GM21717 (cell line): Measurements from ENCODE around the gene PDC.
"Not testable (repeated sequence)": the region's sequence is repeated elsewhere in the genome, so short reads cannot be mapped to it uniquely, and the experiment has no call there.

Experiments used
- ATAC-seq: cut with Tn5 transposase; IDR thresholded peaks from one replicate; pipeline ENCODE4 v1.9.1; 2021; ENCODE audit warnings: mild to moderate bottlenecking, moderate library complexity; ENCODE audit not compliant: unreplicated experiment

Gene PDC

DNA sequence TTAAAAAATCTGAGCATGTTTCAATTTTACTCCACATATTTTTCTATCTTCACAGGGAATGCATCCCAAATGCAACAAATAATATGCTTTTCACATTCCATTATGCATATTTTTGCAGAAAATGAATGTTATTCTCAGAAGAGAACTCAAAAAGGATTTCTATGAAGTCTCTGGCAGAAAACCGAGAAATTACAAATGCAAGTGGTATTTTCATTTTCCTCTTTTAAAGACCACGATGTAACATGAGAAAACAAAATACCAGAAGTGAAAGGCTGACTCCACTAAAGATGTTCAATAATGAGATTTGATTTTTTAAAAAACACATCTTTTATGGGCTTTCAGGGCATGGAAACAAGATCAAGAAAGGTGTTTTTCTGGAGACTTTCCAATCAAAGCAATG, 5.0 kb upstream of the PDC start:
- ATAC-seq = no peak

DNA sequence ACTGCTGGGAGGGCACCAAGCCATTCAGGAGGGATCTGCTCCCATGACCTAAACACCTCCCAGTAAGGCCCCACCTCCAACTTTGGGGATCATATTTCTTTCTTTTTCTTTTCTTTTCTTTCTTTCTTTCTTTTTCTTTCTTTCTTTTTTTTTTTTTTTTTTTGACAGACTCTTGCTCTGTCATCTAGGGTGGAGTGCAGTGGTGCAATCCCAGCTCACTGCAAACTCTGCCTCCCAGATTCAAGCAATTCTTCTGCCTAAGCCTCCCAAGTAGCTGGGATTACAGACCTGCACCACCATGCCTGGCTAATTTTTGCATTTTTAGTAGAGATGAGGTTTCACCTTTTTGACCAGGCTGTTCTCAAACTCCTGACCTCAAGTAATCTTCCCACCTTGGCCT, 4.6 kb upstream of the PDC start:
- not testable (repeated sequence) for ATAC-seq

DNA sequence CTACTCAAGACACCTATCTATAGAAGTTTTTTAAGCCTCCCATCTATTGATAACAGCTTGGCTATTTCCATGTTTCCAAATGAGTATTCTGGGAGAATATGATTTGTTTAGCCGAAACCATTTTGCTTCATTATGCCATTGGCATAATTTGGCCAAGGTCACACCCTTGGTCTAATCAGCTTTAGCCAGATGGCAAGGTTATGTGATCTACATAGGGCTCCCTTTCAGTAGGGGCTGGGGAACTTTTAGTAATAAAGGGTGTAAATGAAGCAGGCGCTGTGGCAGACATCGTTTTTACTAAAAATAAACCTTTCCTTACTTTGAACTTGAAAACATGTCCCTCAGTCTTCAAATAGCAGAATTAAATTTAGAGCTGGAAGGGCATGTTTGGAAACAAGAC, 3.0 kb upstream of the PDC start:
- ATAC-seq = no peak

DNA sequence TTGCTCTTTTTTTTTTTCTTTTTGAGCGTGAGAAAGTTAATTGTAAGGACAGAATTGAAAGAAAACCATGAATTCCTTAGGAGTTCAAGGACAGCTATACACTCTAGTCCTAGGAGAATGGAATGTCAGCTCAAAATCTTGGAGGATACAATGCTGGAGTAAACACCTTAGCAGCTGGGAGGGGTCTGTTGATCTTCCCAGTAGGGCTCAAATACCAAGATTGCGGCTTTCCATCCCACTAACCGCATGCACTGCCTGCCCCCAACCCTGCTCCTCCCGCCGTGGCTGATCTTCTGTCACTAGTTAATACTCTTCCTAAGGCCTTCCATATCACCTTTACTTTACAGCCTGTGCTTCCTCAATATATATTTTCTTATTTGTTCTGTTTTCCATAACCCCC, 2.6 kb upstream of the PDC start:
- no peak for ATAC-seq

DNA sequence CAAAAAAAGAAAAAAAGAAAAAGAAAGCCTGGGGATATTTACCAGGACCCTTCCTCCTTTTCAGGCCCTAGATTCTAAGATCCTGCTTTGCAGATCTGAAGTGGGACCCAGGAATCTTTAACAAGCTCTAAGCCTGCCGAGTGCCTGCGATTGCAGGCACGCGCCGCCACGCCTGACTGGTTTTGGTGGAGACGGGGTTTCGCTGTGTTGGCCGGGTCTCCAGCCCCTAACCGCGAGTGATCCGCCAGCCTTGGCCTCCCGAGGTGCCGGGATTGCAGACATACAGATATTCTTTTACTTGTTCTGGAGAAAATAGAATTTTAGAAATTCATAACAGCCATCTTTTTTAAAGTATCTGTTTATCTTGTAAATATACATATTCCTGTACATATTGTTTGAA, 1.8 kb downstream of the PDC start:
- ATAC-seq = not testable (repeated sequence)

DNA sequence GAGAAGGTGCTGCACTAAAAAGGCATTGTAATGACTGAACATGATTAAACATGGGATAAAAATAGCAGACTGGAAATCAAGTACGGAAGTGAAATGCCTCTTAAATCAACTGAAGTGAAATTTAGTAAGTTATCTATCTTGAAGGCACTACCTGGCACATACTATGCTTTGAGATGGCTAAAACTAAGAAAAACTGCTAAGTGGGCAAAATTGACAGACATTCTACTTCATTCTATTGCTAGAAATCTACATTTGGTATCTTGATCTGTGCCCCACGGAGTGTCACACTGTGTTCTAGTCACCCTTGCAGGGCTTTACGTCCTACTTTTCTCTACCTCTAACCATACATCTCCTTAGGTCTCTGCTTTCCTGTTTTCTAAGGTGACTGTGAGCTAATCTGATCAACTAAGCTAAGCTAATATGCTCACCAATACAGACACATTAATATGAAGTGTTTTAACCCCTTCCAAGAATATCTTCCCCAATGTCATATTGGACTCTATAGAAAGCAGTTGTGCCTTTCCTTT, 4.1 kb downstream of the PDC start:
- no peak for ATAC-seq

DNA sequence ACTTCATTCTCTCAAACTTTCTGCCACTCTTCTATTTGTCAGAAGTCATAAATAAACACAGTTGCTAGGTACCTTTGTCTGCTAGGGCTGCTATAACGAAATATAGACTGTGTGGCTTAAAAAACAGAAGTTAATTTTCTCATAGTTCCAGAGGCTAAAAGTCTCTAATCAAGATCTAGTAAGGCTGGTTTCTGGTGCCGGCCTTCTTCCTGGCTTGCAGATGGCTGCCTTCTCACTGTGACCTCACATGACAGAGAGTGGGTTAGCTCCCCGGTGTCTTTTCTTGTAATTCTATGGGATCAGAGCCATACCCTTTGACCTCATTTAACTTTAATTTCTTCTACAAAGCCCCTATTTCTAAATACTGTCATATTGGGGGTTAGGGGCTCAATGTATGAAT, 5.9 kb downstream of the PDC start:
- ATAC-seq = no peak

DNA sequence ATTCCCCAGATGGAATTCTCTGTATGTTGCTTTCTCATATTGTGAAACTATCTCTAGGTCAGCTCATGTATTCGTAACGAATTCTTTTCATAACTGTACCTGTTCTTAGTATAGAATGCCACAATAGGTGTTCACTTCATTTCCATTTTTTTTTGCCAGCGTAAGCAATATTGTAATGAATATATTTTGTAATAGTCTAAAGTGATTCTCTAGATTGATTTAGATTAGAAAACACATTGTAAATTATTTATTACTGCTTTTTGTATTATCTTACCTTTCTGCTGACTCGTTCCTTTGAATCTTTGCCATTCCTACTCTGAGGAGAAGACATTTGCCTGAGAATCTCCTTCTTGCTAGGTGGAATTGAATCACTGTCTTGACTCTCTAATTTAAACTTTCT, 14.8 kb downstream of the PDC start:
- no peak for ATAC-seq

DNA sequence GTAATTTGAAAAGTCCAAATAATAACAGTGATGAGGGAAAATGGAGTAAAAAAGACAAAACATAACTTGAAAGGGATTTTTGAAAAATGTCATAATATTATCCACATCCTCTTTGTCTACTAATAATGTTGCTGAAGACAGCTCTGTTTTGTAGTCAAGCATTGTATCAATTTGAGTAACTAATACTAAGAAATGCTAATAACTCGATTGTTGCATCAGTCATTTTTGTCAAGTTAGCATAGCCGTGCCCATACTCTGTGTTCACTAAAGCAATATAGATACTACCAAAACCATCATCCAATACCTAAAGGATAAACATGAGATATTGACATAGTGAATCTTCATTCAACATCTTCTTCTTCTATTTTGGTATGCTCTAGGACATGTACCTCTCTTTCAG, 17.3 kb downstream of the PDC start:
- peak; percentile 76 for ATAC-seq

DNA sequence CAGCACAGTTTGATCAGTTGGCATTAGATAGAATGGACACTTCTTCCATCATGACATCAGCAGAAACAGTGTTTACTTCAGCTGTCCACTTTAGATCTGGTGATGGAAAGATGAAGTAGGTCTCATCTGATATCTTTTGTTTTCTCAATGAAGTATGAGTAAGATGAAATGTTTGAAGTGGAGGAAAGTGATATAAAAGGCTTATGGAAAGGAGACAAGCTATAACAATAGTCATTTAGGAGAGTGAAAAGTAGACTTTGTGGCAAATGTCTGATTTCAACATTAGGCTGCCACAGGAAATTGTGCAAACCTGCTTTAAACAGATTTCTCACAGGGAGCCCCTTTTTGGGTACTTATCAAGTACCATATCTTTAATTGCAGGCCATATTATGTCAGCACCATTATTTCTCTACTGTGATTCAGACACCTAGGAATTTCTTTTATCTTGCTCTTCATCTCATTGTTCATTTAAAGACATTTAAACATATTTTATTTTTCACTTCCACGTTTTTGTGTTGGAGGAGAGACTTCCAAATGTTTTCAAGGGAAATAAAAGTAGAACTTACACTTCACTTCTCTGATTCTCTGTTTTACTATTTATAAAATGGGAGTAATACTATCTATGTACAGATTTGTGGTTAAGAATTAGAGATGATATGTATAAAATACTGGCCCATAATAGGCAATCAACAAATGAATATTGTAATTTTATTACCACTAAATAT, 18.1 kb downstream of the PDC start:
- ATAC-seq = no peak

DNA sequence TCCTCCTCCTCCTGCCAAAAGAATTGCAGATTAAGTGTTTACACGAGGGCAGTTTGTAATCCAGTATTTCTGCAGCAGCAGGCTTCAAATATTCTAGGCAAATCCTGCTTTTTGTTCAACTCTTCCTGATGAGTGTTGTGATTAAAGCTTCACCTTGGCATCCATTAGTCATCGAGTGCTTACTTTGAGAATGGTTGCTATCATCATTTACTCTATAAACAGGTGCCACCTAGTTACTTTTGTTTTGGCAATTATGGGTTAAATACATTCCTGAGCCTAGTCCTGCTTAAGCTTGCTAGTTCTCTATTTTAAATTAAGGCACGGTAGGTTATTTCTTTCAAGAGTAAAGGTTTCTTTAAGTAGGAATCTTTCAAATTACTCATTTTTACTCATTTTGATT, 20.3 kb downstream of the PDC start:
- ATAC-seq = no peak

DNA sequence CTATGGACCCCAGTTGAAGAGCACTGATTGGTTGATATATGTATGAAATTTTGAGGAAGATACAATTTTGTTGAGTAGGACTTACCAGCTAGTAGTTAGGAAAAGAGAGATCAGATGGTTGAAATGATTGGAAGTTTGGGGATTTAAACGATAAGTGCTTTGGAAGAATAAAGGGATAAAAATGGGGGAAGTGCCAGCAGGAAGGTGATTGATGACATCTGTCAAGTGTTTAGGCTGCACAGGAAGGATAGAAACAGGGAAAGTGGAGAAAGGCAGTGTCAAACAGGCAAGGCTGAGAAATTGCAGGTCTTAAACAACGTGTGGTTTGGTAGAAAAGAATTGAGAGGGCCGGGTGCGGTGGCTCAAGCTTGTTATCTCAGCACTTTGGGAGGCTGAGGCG, 22.3 kb downstream of the PDC start:
- ATAC-seq = no peak

DNA sequence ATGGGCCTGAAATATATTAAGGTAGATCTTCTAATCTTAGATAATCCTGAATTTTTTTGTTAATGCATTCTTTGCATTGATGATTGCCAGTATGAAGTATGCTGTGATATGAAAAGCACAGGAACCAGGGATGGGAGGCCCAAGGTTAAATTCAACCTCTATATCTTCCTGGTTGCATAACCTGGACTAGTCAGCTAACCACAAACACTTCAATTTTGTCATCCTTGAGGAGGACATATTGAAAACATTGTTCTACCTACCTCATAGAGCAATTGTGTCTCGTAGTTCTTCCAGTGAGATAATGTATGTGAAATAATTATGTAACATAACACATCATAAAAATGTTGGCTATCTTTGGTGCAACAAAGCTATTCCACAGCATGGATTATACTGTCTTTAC, 25.6 kb downstream of the PDC start:
- no peak for ATAC-seq

DNA sequence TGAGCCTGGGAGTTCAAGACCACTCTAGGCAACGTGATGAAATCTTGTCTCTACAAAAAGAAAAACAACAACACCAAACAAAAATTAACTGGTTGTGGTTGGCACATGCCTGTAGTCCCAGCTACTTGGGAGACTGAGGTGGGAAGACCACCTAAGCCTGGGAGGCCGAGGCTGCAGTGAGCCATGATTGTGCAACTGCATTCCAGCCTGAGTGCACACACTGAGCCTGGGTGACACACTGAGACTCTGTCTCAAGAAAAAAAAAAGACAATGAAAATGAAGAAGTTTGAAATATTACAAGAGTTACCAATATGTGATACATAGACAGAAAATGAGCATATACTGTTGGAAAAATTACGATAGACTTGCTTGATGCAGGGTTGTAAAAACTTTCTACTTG, 31.9 kb downstream of the PDC start:
- no peak for ATAC-seq

DNA sequence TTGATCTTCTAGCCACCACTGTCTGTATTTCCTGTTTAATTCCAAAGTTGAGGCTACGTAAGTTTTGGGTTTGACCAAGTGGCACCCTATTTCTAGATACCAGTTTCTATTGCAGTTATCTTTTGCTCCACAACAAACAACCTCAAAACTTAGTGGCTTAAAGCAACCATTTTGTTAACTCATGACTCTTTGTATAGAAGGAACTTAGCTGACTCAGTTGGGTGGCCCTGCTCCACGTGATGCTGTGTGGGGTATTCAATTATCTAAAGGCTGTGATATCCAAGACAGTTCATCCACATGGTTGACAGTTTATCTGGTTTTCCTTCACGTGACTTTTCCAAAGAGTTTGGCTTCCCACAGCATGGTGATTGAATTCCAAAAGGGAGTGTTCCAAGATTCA, 34.8 kb downstream of the PDC start:
- no peak for ATAC-seq

DNA sequence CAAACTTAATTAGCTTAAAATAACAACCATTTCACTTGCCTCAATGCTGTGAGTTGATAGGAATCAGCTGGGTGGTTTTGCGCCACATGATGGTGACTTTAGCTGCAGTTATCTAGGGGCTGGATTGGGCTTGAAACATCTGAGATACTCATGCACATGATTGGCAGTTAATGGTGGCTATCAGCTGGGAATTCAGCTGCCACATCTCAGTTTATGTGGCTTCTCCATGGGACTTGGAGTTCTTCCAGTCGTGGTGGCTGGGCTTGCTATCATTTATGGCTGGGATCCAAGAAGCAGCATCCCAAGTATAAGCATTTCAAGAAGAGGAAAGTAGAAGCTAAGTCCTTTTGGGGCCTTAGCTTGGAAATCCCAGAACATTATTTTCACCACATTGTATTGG, 36.4 kb downstream of the PDC start:
- ATAC-seq = no peak

DNA sequence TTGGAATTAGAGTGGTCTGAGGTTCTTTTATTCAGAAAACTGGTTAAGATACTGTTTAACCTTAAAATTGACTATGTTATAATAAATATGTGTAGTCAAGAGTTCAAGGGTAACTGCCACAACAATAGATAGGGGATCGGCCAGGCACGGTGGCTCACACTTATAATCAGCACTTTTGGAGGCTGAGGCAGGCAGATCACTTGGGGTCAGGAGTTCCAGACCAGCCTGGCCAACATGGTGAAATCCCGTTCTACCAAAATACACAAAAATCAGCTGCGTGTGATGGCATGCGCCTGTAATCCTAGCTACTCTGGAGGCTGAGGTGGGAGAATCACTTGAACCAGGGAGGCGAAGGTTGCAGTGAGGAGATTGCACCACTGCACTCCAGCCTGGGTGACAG, 39.5 kb downstream of the PDC start:
- no peak for ATAC-seq

DNA sequence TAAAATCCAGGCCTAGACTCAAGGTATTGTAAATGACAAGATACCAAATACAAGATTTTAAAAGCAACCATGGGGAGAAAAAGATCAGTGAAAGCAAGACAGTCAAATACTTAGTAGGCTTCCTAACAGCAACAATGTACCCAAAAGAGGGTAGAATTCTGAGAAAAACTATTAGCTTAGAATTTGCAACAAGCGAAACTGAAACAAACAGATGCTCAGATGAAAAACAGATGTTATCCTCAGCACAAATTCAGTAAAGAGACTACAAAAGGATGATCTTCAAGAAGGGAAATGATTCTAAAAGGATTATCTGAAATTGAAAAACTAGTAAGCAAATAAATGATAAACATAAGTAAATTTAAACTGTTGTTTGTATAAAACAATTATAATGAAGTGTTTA, 40.0 kb downstream of the PDC start:
- peak; percentile 94 for ATAC-seq

DNA sequence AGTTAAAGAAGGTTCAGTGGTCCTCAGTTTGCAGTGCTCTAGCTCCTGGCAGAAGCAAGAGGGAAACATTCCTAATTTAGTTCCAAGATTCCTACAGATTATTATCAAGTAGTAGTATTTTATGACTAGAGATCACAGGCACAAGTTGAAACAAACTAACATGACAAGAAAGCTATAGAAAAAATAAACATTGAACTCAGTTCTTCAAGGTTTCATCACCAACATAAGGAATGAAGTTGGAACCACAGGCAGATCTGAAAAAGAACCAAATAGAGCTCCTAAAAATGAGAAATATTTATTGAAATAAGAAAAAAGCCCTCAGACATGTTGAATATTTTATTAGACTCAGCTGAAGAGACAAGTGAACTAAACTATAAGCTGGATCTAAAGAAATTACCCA, 40.6 kb downstream of the PDC start:
- no peak for ATAC-seq

DNA sequence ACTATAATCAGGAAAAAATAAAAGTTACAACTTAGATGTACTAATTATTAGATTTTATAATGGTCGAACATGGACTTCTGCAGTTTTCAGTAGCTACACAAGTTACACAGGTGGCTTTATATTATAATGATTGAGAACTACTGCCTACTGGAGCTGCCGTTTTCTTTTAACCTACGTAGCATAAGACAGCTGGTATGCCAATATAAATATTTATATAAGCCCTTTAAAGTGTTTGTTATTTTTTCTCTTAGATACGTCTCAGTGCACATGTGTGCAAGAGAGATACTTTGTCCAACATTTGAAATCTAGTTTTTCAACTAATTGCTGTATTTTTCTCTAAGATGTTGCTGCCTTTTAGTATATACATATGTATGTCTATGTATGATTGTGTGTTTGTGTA, 42.4 kb downstream of the PDC start:
- no peak for ATAC-seq

DNA sequence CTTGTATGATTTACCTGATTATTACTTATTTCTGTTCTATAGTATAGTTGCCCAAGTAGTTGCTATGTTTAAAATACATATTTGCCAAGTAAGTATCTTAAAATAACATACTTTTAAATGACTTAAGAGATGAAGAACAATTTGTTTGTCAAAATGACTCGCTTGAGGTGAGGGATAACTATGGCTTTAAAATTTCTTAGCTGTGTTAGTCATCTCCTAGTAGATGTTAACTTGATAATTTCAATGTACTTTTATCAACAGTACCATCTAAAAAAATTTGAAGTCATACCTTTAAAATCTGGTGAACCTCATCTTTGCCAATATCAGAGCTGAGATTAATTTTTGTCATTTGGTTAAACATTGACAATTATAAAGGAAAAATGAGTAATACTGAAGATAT, 47.6 kb downstream of the PDC start:
- ATAC-seq = no peak

DNA sequence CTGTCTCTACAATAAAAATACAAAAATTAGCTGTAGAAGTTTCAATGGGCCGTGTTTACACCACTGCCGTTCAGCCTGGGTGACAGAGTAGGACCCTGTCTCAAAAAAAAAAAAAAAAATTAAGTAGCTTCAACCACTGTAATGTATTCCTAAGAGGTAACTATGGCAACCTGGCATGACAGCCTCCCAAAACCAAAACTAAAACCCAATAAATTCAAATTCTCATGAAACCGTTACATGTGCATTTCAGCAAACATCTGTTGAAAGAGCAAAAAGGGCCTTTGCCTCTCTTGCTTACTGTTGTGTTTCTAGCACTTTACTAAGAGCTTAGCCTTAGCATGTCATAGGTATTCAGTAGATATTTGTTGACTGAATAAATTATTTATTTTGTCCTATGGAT, 51.8 kb downstream of the PDC start:
- peak; percentile 60 for ATAC-seq

DNA sequence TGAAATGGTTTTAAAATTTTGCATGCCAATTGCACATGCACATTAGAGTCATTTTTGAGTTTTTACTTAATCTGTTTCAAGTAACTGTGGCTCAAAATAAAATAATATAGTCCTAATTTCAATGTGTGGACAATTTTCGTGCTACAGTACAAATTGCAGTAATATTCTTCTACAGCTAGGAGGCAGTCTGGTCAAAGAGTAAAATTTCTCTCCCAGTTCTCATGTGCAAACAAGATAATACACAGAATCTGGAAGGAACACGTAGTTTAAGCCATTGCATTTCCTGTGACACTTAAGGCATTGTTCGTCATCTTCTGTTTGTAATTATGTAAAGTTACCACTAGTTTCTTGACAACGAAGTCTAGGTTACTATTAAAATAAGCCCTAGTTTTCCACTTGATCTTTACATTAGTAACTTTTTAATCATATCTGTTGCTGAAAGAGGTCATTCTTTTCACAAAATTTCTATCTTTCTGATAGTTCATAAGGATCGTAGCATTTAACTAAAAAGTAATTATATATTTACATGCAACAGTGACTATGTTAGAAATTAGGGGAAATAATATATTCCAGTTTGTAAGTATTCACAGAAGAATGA, 56.4 kb downstream of the PDC start:
- peak; percentile 59 for ATAC-seq
